ENCODE data around the gene ZMYND10.
"Not testable (repeated sequence)": the region's sequence is repeated elsewhere in the genome, so short reads cannot be mapped to it uniquely, and the experiment has no call there.

Gene ZMYND10

DNA sequence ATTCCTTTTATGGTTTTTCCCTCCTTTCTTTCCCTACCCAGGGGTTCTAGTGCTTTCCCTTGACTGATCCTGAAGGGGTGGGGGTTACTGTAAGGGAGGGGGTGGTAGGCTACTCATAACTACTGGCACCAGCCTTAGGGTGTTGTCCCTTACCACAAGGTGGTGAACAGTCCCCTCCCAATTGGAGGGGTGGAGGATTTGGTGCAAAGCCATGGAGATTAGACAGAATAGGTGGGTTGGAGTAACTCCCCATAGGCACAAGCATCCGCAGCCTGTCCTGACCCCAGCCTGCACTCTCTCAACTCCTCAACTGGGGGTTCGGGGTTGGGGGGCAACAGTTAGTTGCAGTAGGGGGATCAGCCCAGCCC is 20.4 kb downstream of the ZMYND10 start:
- no peak for DNase-seq (ENCODE audit: low spot score)

- DNase-seq (ENCODE audit: low spot score): peak; percentile 89
These were observed 21.0 kb downstream of the ZMYND10 start for GRCh38 chr3:50324351-50325112.

DNA sequence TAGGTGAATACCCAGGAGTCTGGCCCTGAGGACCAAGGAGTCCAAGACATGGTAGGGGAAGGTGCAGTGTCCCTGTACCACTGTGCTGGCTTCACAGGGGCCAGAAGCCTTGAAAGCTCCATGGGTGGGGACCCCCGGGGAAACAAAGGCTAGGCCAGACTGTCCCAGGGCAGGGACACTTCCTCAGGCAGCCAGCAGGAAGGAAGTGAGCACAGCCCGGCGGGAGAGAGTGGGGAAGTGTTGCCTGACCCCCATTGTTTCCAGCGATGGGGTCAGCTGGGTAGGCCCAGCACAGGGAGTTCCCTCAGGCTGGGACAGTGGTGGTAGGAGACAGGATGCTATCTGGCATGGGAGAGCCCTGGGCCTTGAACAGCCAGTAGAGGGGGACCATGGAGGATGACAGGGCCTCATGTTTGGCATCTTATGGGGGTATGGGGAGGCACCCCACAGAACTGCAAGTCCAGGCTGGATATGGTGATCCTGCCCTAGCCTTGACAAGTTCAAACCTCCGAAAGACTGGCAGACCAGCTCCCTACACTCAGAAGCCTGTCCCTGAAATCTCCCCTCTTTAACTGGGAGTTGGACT is 21.8 kb downstream of the ZMYND10 start:
- no peak for DNase-seq (ENCODE audit: low spot score)

DNA sequence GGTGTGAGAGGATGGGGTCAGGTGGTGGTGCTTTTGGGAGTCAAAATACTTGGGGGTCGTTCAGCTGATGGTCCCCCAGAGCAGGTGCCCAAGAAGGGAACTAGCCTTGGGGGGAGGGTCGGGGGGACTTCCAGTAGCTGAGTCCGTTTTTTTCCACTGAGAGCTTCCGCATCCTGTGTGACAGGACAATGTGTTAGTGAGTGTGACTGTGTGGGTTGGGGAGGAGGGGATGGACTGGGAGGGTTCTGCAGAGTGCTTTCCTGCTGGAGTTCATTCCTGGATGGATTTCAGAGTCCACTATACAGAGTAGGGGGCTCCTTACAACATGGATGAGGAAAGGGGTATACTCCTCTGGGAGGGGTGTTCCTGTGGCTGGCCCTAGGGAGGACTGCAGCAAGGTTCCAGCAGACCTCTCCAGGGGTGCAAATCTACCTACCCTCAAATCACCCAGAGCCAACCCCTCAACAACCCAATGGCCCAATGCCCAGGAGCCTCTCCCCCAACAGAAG is 22.4 kb downstream of the ZMYND10 start:
- no peak for DNase-seq (ENCODE audit: low spot score)

GRCh38 chr3:50322386-50323091 is 23.0 kb downstream of the ZMYND10 start, which contains the start of gene HYAL2:
Gene HYAL2 (minus strand): TSS chr3:50322745. CDS start chr3:50320489, 2,256 bp downstream.
- no peak for DNase-seq (ENCODE audit: low spot score)

DNA sequence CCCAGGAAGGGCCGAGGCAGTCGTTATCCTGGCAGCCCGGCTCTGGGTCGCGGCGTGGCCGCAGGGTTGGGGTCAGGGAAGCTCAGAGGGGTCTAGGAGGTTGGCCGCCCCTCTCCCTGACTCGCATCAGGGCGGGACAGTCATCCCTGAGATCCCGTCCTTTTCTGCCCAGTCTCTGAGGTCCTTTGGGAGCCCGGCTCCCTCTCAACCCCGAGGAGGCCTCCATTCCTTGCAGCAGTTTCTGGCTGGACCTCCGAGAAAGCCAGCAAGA is 23.5 kb downstream of the ZMYND10 start:
- DNase-seq (ENCODE audit: low spot score): no peak

- DNase-seq (ENCODE audit: low spot score): peak; percentile 91
These were observed 24.0 kb downstream of the ZMYND10 start for GRCh38 chr3:50321336-50322114.

DNA sequence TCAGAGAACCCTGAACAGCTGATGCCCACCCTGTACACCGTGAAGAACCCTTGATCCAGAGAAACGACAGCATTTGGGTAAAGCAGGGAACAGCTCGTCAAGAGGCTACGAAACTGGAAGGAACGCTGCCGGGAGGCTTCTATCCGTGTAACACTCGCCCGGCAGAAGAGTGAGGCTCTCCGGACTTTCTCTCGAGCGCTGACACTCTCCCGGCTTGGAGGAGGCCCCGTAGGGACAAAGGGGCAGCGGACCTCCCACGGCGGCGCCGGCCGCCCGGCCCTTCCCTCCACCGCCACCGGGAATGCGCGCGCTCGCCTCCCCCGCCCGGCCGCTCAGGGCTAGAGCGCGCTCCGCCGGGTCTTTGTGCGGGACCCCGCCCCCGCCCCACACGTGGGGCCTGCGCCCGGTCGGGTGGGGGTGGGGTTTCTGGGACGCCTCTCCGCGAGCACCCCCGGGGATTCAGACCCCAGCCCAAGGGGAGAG is 24.6 kb downstream of the ZMYND10 start:
- DNase-seq (ENCODE audit: low spot score): peak; percentile 54

GRCh38 chr3:50319894-50320625 is 25.5 kb downstream of the ZMYND10 start:
- no peak for DNase-seq (ENCODE audit: low spot score)

DNA sequence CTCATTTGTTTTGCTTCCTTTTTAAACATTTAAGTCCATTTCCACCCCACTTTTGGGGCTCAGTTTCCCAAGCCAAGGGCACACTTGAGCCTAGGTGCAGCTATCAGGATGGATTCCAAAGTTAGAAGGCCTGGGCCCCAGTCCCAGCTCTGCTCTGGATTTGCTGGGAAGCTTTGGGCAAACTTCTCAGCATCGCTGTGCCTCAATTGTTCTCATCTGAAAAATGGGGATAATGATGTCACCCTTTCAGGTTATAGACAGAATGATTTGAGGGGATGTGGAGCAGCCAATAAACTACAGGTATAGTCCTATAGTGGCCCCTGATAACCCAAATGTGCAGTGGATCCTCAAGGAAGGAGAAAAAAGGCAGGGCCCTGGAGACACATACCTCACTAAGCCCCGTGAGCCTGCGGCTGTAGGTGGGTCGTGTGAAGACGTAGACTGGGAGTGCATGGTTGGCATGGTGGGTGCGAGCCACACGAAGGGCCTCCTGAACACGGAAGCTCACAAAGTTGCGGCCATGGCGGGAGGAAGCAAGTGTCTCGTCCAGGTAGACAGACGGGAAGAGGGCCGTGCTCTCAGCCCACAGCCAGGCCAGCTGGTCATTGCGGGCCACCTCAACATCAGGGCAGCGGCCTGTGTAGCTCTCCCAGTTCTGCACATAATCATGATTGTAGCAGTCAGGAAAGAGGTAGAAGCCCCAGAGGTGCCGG is 26.2 kb downstream of the ZMYND10 start:
- no peak for DNase-seq (ENCODE audit: low spot score)

DNA sequence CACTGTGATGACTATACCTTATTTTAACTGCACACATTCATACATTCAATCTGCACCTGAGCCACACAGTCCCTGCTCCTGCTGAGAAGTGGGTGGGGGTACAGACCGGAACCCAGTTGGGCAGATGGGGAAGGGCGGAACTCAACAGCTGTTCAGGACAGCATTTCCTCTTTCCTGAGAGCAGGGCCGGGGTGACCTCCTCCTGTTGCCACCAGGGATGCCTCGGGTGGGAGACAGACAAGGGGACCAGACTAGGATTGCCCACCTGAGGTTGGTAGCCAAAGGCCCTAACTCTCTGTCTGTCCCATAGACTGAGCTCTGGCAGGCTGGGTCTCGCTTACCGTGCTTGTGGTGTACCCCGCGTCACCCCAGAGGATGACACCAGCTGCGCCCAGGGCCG is 26.9 kb downstream of the ZMYND10 start:
- no peak for DNase-seq (ENCODE audit: low spot score)

DNA sequence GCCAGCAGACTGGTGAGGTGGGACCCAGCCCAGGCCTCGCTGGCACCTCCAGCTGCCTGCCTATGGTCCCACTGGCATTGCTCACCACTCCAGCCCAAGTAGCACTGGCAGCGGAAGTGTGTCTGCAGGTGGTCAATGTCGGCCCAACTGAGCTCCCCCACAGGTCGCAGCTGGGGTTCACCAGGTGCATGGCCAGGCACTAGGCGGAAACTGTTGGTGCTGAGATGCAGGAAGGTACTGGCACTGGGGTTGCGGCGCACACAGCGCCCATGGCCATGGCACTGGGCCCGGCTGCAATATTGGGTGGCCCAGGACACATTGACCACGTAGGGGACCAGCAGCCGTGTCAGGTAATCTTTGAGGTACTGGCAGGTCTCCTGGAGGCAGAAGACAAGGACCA is 27.4 kb downstream of the ZMYND10 start:
- no peak for DNase-seq (ENCODE audit: low spot score)

DNA sequence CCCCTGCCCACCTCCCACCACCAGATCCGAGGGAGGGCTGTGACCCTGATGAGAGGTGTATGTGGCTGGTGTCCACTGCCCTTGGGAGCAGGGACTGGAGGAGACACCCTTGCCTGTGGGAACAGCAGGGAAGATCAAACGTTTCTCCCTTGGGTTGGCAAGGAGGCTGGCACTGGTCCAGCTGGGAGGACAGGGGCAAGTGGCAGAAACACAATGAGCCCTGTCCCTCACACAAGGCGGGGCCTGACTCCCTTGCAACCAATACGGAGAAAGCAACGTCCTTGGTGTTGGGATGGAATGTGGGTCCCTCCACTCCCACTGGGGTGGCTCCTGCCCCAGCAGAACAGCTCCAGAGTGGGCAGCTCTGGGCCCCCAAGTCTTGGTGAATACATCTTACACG is 28.2 kb downstream of the ZMYND10 start:
- no peak for DNase-seq (ENCODE audit: low spot score)

GRCh38 chr3:50316657-50317242 is 28.8 kb downstream of the ZMYND10 start:
- DNase-seq (ENCODE audit: low spot score): no peak

DNA sequence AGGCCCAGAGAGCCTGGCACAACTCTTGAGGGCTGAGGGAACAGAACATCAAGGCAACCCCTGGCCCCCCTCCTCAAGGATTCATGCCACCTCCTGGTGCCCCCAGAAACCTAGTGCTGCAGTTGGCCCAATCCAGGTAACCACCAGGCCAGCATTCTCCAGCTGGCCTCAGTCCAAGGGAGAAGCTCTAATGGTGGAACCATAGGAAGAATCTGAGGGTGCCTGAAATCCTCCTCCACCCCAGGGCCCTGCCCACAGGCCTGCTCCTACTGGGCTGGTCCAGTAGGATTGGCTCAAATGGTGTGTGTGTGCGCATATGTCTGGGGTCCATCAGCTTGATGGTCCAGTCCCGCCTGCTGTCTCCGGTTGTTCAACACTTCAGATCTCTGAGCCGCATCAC is 30.7 kb downstream of the ZMYND10 start:
- DNase-seq (ENCODE audit: low spot score): no peak

GRCh38 chr3:50314342-50314741 is 31.2 kb downstream of the ZMYND10 start:
- no peak for DNase-seq (ENCODE audit: low spot score)

GRCh38 chr3:50312041-50312440 is 33.5 kb downstream of the ZMYND10 start:
- not testable (repeated sequence) for DNase-seq (ENCODE audit: low spot score)

GRCh38 chr3:50304601-50305000 is 40.9 kb downstream of the ZMYND10 start:
- no peak for DNase-seq (ENCODE audit: low spot score)

- DNase-seq (ENCODE audit: low spot score): no peak
These were observed 42.3 kb downstream of the ZMYND10 start, which contains the start of gene HYAL1 for GRCh38 chr3:50303013-50303815. Gene HYAL1 (minus strand): TSS chr3:50303574. CDS start chr3:50302956, 618 bp downstream.
